ENCODE results near the gene PLPPR1. TPM values are rescaled to one million over a fixed set of nuclear protein-coding genes. Genes with fewer than 3 reads are reported as not detected.

The PLPPR1 gene
- 10 to 100 TPM in 1 of 9 donors, under 1 TPM in 1, not detected in 7; 0.14 to 19.7 TPM for total RNA-seq
- under 1 TPM; 0.08 to 0.31 (median 0.20) TPM for polyA plus RNA-seq
- long read RNA-seq, donor 1, partial matches to known transcripts = 0 of 2 reads
- long read RNA-seq, donor 1, other reads (novel, unspliced or antisense) = 0 of 2 reads
- long read RNA-seq, donor 2 = 0 reads
- long read RNA-seq, donor 3 = 0 reads
- long read RNA-seq, donor 4 = 0 reads
- long read RNA-seq, donor 5 = 0 reads
- long read RNA-seq, donor 6 = 0 reads
- long read RNA-seq, donor 7, partial matches to known transcripts = 11 of 13 reads
- long read RNA-seq, donor 7, other reads (novel, unspliced or antisense) = 0 of 13 reads
- long read RNA-seq, donor 8, partial matches to known transcripts = 0 of 1 reads
- long read RNA-seq, donor 8, other reads (novel, unspliced or antisense) = 0 of 1 reads
- long read RNA-seq, donor 9 = 0 reads
- long read RNA-seq, donor 10 = 0 reads

GRCh38 chr9:101028346-101029314 is at the start of gene PLPPR1:
Gene PLPPR1 (plus strand): TSS chr9:101028727.
- WGBS, 4 donors = 1 to 3% (median 2%) methylated on average over 16 to 89 of the region's 89 CpGs
- Histone ChIP-seq H3K9me3 (replicated peaks in 1 of 3) (no peaks in the 10 kb centered on the region), H3K27ac (no peak within 1 kb of the TSS), H3K4me3 (peak within 1 kb of the TSS in 2 of 4 donors; percentile 13 to 43), H3K36me3 (replicated peaks in 1 of 2) (no peaks in the 10 kb centered on the region), H3K4me1 (replicated peaks in 1 of 2) (peaks cover 0 to 3% of the 10 kb centered on the region in 2 donors), H3K27me3 (peaks cover 5% of the 10 kb centered on the region)
- TF ChIP-seq POLR2A (IDR thresholded peaks at IDR 0.05) = no peak
- TF ChIP-seq CTCF (IDR thresholded peaks at IDR 0.05) = no peak
- peak in 6 of 7 donors; percentile 32 to 52 (median 46) for DNase-seq
- intact Hi-C loops (cut with DNase I) = no loop called here

GRCh38 chr9:100989731-100990130 is 38.8 kb upstream of the PLPPR1 start:
- intact Hi-C loops (cut with DNase I) = no loop called here

GRCh38 chr9:100990605-100991381 is 37.7 kb upstream of the PLPPR1 start:
- no peak overlapping the region for H3K27ac ChIP-seq
- intact Hi-C loops (cut with DNase I) = no loop called here
- H3K4me3 ChIP-seq = no peak overlapping the region
- H3K9me3 ChIP-seq (replicated peaks in 1 of 3) = no peaks in the 10 kb centered on the region
- H3K27me3 ChIP-seq = no peaks in the 10 kb centered on the region
- no peaks in the 10 kb centered on the region for H3K4me1 ChIP-seq (replicated peaks in 1 of 2)
- no peaks in the 10 kb centered on the region for H3K36me3 ChIP-seq (replicated peaks in 1 of 2)
- DNase-seq = no peak
- WGBS, 4 donors = 6 to 8% (median 6%) methylated on average over 1 of the region's 1 CpG
- TF ChIP-seq POLR2A (IDR thresholded peaks at IDR 0.05) (no peak), CTCF (IDR thresholded peaks at IDR 0.05) (no peak)

More at GRCh38 chr9:100989731-100990130, 38.8 kb upstream of the PLPPR1 start:
- no peak for TF ChIP-seq POLR2A (IDR thresholded peaks at IDR 0.05)
- TF ChIP-seq CTCF (IDR thresholded peaks at IDR 0.05) = no peak
- H3K4me3 ChIP-seq = no peak overlapping the region
- DNase-seq = no peak
- 0 to 51% (median 19%) methylated on average over 1 of the region's 1 CpG for WGBS, 4 donors
- H3K4me1 ChIP-seq (replicated peaks in 1 of 2) = no peaks in the 10 kb centered on the region
- no peaks in the 10 kb centered on the region for H3K27me3 ChIP-seq
- no peaks in the 10 kb centered on the region for H3K9me3 ChIP-seq (replicated peaks in 1 of 3)
- H3K36me3 ChIP-seq (replicated peaks in 1 of 2) = no peaks in the 10 kb centered on the region
- no peak overlapping the region for H3K27ac ChIP-seq
